GM20431 (cell line): ENCODE results near the gene AASDH.

Experiments
- in situ Hi-C: fragments of 300-500 bp; cut with MseI, MboI; formaldehyde crosslinking; loops from one replicate; pipeline ENCODE4 v1.15.0; 2020; ENCODE audit warnings: low sequenced_read_pairs; ENCODE audit not compliant: unreplicated experiment

Gene AASDH

DNA sequence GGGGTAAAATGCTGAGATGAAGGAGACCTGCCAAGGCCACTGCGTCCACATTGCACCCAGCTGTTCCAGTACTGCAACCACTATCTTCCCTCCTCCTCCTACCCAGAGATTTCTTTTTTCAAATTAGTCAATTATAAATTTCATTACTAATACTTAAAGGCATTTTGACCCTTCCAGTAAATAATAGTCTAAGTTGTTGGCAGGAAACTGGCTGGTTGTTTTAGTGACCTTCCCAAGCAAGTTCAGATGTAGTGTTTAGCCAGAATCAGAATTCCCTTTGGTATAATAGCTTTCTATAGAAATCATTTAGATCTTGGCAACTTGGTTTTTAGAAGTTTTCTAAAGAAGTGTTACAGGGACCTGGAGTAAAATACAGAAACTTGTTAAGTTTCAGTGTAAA lies 66.0 kb downstream of the AASDH start:
- in situ Hi-C loops = no loop called here

- in situ Hi-C loops = no loop called here
These were observed 67.0 kb downstream of the AASDH start for GRCh38 chr4:56320293-56320692.

DNA sequence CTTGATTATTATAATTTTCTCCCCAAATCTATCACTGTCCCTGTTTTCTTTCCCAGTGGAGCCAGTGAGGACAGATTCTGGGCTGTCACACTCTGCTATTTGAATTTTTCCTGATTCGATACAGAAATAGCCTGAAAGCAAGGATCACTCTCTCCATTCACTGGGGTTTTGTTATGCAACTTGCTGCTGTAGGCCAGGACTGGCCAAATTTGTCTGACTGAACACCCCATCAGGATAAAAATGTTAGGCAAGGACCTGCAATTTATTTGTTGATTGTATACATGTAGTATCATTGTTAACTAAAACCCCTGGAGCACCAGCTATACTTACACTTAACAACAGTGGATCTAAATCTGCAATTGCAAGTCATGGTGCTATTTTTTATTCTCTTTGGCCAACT lies 68.7 kb downstream of the AASDH start:
- in situ Hi-C loops = no loop called here

- in situ Hi-C loops = no loop called here
These were observed 69.5 kb downstream of the AASDH start for GRCh38 chr4:56317749-56318148.

DNA sequence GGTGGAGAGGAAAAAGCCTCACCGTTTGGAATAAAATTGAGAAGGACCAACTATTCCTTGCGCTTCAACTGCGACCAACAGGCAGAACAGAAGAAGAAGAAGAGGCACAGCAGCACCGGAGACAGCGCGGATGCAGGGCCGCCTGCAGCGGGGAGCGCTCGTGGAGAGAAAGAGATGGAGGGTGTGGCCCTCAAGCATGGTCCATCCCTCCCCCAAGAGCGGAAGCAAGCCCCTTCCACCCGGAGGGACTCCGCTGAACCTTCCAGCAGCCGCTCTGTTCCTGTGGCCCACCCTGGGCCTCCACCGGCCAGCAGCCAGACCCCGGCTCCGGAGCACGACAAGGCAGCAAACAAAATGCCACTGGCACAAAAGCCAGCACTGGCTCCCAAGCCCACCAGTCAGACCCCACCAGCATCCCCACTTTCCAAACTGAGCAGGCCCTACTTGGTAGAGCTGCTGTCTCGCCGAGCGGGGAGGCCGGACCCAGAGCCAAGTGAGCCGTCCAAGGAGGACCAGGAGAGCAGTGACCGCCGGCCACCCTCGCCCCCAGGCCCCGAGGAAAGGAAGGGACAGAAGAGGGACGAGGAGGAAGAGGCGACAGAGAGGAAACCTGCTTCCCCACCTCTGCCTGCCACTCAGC lies 71.2 kb downstream of the AASDH start:
- in situ Hi-C loops = no loop called here

GRCh38 chr4:56315543-56315942 lies 71.7 kb downstream of the AASDH start:
- in situ Hi-C loops = no loop called here

DNA sequence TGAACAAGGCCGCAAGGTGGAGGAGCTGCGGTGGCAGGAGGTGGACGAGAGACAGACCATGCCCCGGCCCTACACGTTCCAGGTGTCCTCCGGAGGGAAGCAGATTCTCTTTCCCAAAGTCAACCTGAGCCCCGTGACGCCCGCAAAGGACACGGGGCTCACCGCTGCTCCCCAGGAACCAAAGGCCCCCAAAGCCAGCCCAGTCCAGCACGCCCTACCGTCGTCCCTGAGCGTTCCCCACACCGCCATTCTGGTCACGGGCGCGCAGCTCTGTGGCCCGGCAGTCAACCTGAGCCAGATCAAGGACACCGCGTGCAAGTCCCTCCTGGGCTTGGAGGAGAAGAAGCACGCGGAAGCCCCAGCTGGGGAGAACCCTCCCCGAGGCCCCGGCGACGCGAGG lies 72.2 kb downstream of the AASDH start:
- in situ Hi-C loops = no loop called here

GRCh38 chr4:56314207-56314915 lies 72.9 kb downstream of the AASDH start:
- in situ Hi-C loops = no loop called here

GRCh38 chr4:56313132-56313531 lies 74.2 kb downstream of the AASDH start:
- in situ Hi-C loops = no loop called here

- in situ Hi-C loops = no loop called here
These were observed 75.9 kb downstream of the AASDH start for GRCh38 chr4:56311299-56311975.

DNA sequence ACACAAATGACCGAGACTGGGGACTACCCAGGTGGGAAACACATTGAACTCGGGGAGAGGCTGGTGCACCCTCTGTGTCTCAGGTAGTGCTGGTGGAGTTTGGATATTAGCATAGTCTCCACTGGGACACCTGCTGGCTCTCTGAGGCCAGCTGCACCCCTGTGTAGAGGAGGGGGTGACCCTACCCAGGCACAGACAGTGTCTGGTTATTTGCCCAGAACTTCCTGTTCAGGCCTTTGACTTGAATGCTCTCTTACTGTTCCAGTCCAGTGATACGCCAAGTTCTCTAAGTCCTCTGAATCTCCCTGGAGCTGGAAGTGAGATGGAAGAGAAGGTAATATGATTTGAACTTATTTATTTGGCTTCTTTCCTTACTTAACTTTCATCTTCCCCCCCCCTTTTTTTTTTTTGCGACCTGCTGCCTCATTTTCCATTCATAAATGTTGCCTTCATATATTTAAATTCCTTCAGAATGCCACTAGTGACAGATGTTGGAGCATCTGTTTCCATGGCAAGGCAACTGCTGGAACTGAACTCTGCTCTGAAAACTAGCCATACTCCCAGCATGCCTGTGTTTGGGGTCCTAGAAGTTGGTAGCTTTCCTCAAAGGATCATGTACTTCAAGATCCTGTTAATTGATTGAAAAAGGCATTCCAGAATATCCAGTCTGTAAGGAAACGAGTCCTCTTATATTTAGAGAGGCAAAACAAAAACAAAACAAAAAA lies 76.7 kb downstream of the AASDH start:
- in situ Hi-C loops = no loop called here

GRCh38 chr4:56308384-56308783 lies 78.9 kb downstream of the AASDH start:
- in situ Hi-C loops = no loop called here

DNA sequence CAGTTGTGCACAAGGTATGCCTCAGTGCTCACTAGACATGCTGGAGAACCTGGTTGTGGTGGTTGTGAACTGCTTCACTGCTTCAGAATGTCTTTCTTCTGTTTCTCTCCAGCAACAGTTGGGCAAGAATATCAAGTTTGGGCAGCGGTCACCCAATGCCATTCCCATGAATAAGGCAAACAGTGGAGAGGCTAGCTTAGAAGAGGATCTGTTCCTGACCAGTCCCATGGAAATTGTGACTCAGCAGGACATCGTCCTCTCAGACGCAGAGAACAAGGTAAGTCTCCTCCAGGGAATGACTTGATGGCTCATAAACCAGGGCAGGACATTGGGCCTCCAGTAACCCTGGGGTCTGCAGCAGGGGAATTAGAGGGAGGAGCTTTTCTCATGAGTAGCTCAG lies 79.9 kb downstream of the AASDH start:
- in situ Hi-C loops = no loop called here

DNA sequence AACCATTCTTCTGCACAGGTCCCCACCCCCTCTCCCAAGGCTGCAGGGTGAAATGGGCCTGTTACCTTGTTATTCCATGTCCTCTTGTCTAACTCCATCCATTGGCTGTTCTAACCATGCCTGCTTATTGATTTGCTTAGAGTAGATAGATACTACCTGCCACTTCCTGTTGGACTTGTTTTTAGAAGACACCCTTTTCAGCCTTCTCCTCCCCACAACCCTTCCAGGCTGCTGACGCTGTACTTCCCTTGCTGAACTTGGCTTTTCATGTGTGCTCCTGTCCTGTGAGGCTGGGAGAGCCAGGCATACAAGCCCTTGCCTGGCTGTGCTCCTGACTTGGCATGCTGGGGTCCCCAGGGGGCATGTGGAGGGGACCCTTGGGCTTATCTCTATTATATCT lies 81.9 kb downstream of the AASDH start:
- in situ Hi-C loops = no loop called here

- in situ Hi-C loops = no loop called here
These were observed 83.4 kb downstream of the AASDH start for GRCh38 chr4:56303921-56304320.

DNA sequence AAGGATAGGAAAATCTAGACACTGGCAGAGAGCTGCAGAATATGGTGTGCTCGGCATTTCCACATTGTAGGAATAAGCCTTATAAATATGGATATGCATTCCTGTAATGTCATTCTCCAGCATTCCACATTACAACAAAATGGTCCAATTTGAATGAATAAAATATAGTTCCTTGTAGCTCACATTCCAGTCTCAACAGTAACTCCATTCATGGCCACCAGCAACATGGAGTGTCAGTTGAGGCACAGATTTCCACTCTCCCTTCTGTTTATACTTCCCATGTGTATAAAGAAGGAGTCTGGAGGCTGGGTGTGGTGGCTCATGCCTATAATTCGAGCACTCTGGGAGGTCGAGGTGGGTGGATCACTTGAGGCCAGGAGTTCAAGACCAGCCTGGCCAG lies 84.5 kb downstream of the AASDH start:
- in situ Hi-C loops = no loop called here

DNA sequence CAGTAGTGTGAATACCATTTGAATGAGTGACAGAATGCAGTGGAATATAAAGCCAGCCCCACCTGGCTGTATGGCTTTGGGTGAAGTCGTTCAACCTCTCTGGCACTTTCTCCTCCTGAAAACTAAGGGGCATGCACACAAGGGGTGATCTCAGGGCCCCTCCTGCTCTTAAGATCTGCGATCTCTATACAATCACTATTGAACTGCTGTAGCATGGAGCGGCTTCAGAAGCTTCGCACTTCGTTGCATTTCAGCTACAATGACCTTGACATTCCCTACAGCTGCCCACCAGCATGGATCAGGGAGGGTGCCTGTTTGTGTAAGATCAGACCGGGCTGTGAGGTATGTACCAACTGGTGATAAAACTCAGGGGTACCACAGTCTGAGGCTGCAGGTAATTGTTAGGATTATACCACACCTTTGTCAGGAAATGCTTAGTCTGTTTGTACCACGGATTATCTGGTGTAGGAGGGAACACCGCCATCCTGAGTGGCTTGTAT lies 85.2 kb downstream of the AASDH start:
- in situ Hi-C loops = no loop called here

DNA sequence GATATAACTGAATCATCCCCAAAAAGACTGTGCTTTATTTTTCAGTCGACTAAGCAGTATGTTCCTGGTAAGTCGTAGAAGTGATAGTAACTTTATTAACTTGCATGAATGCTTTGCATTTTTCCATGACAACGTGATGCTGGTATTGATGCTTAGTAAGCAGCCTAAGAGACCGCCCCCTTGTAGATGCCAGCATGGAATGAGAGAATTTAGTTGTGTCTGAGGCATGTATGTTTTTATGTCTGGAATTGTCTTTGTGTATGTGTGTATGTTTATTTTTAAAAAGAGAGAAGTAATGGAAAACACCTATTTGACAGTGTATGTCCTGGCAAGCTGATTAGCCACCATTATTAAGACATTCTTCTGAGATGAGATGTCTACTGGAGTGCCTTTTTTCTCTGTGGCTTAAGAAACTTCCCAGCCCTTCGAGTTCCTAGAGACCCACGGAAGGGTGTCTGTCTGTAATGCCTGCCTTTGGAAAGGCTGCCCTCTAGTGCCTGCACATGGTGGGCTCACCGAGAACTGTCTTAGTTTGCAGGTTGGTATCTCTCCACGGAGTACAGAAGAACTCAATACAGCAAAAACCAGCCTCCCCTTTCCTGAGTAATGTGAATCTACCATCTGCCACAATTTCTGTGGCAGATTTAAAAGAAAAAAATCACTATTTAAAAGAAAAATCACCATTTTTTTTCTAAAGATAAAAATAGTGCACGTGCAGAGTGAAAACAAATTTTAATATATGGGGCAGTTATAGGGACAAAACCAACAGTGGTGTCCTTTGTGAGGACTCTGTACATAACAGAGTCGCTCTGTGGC lies 85.9 kb downstream of the AASDH start:
- in situ Hi-C loops = no loop called here

- in situ Hi-C loops = no loop called here
These were observed 89.1 kb downstream of the AASDH start for GRCh38 chr4:56298236-56298635.

- in situ Hi-C loops = no loop called here
These were observed 89.5 kb downstream of the AASDH start for GRCh38 chr4:56297776-56298175.
